ENCODE measurements around the gene LONP2.

- TF ChIP-seq CTCF (IDR thresholded peaks at IDR 0.05), result no peak
- TF ChIP-seq POLR2A (IDR thresholded peaks at IDR 0.05), result no peak
Measured at GRCh38 chr16:48274476-48274875, 30.4 kb downstream of the LONP2 start.
